Transverse colon (tissue), 4 donors: Measurements from ENCODE around the gene GATM. TPM values are rescaled to one million over a fixed set of nuclear protein-coding genes. Genes with fewer than 3 reads are reported as not detected.

Source experiments
- DNase-seq: peaks from one replicate; pipeline ENCODE4 v3.0.0-alpha.2; 2019
- H3K27ac ChIP-seq, 4 donors: fragments of 200-600 bp; sonication (generic); 2 replicates each; pipeline ENCODE4 v1.5.1; 2016 to 2018; ENCODE audit warnings: inconsistent platforms in 4 of 4
- H3K27me3 ChIP-seq: fragments of 200-600 bp; sonication (generic); 2 replicates; pipeline ENCODE4 v1.5.1; 2017; ENCODE audit warnings: inconsistent platforms
- H3K36me3 ChIP-seq, 4 donors: fragments of 200-600 bp; sonication (generic); 2 replicates each; pipeline ENCODE4 v1.5.1; 2017 to 2019; ENCODE audit warnings: inconsistent platforms in 4 of 4
- H3K4me1 ChIP-seq, 4 donors: fragments of 200-600 bp; sonication (generic); 2 replicates each; pipeline ENCODE4 v1.5.1; 2017 to 2020; ENCODE audit warnings: inconsistent platforms in 4 of 4
- H3K4me3 ChIP-seq, 4 donors: fragments of 200-600 bp; sonication (generic); 1 replicate in 1 of 4; 2 replicates in 3 of 4; pipeline versions ENCODE4 v1.5.1 to v1.6.1; 2017 to 2019; ENCODE audit warnings: inconsistent platforms in 4 of 4
- H3K9me3 ChIP-seq, 2 donors: fragments of 200-600 bp; sonication (generic); 2 replicates each; pipeline ENCODE4 v1.5.1; 2017 to 2019; ENCODE audit warnings: inconsistent platforms in 2 of 2
- CTCF ChIP-seq, 5 experiments: fragments of 200-600 bp in 3 of 5; fragments of 450-650 bp in 2 of 5; sonication (generic) in 3 of 5; IDR thresholded peaks; 1 replicate in 2 of 5; 2 replicates in 3 of 5; pipeline ENCODE4 v1.5.1; 2016 to 2017; ENCODE audit warnings: antibody characterized with exemption in 5 of 5, inconsistent platforms in 3 of 5, mild to moderate bottlenecking in 2 of 5, moderate library complexity in 1 of 5
- EP300 ChIP-seq: sonication (generic); formaldehyde crosslinking; IDR thresholded peaks from one replicate; pipeline ENCODE4 v1.6.1; 2017; ENCODE audit warnings: antibody characterized with exemption, low read depth
- POLR2A ChIP-seq: fragments of 450-650 bp; IDR thresholded peaks from one replicate; pipeline ENCODE4 v1.6.1; 2016; ENCODE audit warnings: antibody characterized with exemption, mild to moderate bottlenecking, moderate library complexity
- POLR2AphosphoS5 ChIP-seq, 3 donors: sonication (generic); formaldehyde crosslinking; IDR thresholded peaks; one replicate each; pipeline ENCODE4 v1.6.1; 2016; ENCODE audit warnings: antibody characterized with exemption in 3 of 3
- WGBS, 2 donors: methylation state at CpG; one replicate each; pipeline ENCODE4 v1.1.5; 2018; ENCODE audit warnings: low coverage in 1 of 2; 5-methylcytosine and 5-hydroxymethylcytosine counted together
- in situ Hi-C, 4 donors: fragments of 200-750 bp; cut with MboI; loops; one replicate each; pipeline versions ENCODE4 v1.15.0 to v1.15.1; 2017; ENCODE audit warnings: low sequenced_read_pairs in 3 of 4, low pct_ligation_motif_present in 1 of 4, low pct_unique_long_range_greater_than_20kb in 1 of 4
- intact Hi-C: fragments of 100-400 bp; cut with DNase I; formaldehyde crosslinking; loops from one replicate; pipeline ENCODE4 v1.15.1; 2023; ENCODE audit warnings: low total_unique reads
- total RNA-seq, 4 donors: library from RNA; depleted of rRNA; stranded (reverse); fragments of >200 nt; gene quantifications; one replicate each; pipeline ENCODE4 v1.1.0, GENCODE V29; 2016

GATM gene
- total RNA-seq, 4 donors from 2014 or later = 15.9 to 96.9 (median 18.6) TPM

- H3K27me3 ChIP-seq = no peaks in the 10 kb centered on the region
- DNase-seq = no peak
- no peaks in the 10 kb centered on the region for H3K4me1 ChIP-seq
- TF ChIP-seq POLR2A (no peak), CTCF (IDR thresholded peaks at IDR 0.05) (no peak), EP300 (no peak), POLR2AphosphoS5 (IDR thresholded peaks at IDR 0.05) (no peak)
- intact Hi-C loops = no loop called here
- 89 to 95% methylated on average over 5 of the region's 5 CpGs for WGBS, 2 donors
- no peak overlapping the region for H3K27ac ChIP-seq
- H3K36me3 ChIP-seq = no peaks in the 10 kb centered on the region
- H3K4me3 ChIP-seq = no peak overlapping the region
- no peaks in the 10 kb centered on the region for H3K9me3 ChIP-seq
- in situ Hi-C loops = no loop called here
These were observed 23.6 kb downstream of the GATM start for GRCh38 chr15:45354711-45355110.

- TF ChIP-seq EP300 (no peak), POLR2AphosphoS5 (IDR thresholded peaks at IDR 0.05) (no peak), POLR2A (no peak), CTCF (IDR thresholded peaks at IDR 0.05) (no peak)
These were observed 27.1 kb downstream of the GATM start for GRCh38 chr15:45351227-45351626.

GRCh38 chr15:45349623-45350022 is 28.7 kb downstream of the GATM start:
- H3K27me3 ChIP-seq = no peaks in the 10 kb centered on the region
- WGBS, 2 donors = 90 to 94% methylated on average over 3 of the region's 3 CpGs
- no peak for DNase-seq
- no peaks in the 10 kb centered on the region for H3K36me3 ChIP-seq
- intact Hi-C loops (no loop called here), in situ Hi-C loops (no loop called here)
- H3K9me3 ChIP-seq = no peaks in the 10 kb centered on the region
- H3K27ac ChIP-seq = no peak overlapping the region
- no peak overlapping the region for H3K4me3 ChIP-seq
- H3K4me1 ChIP-seq = peaks cover 0 to 13% (median 6%) of the 10 kb centered on the region in 4 donors
- TF ChIP-seq CTCF (IDR thresholded peaks at IDR 0.05) (no peak), POLR2A (no peak)

More at GRCh38 chr15:45351227-45351626, 27.1 kb downstream of the GATM start:
- in situ Hi-C loops = no loop called here
- H3K27me3 ChIP-seq = no peaks in the 10 kb centered on the region
- no peak overlapping the region for H3K4me3 ChIP-seq
- no peak for DNase-seq
- intact Hi-C loops = no loop called here
- H3K36me3 ChIP-seq = no peaks in the 10 kb centered on the region
- no peak overlapping the region for H3K27ac ChIP-seq
- peaks cover 0 to 2% (median 0%) of the 10 kb centered on the region in 4 donors for H3K4me1 ChIP-seq
- H3K9me3 ChIP-seq = no peaks in the 10 kb centered on the region
- WGBS, 2 donors = 88 to 100% methylated on average over 2 of the region's 2 CpGs

GRCh38 chr15:45347989-45348388 is 30.4 kb downstream of the GATM start:
- Histone ChIP-seq H3K27me3 (no peaks in the 10 kb centered on the region), H3K4me1 (peaks cover 0 to 19% (median 10%) of the 10 kb centered on the region in 4 donors), H3K27ac (no peak overlapping the region), H3K4me3 (no peak overlapping the region), H3K36me3 (no peaks in the 10 kb centered on the region), H3K9me3 (no peaks in the 10 kb centered on the region)
- intact Hi-C loops = no loop called here
- no peak for DNase-seq
- in situ Hi-C loops = no loop called here
- no peak for TF ChIP-seq CTCF (IDR thresholded peaks at IDR 0.05)
- TF ChIP-seq POLR2AphosphoS5 (IDR thresholded peaks at IDR 0.05) = no peak
- TF ChIP-seq POLR2A = no peak
- no peak for TF ChIP-seq EP300
